ENCODE data around the gene SPARCL1. TPM values are rescaled to one million over a fixed set of nuclear protein-coding genes. Genes with fewer than 3 reads are reported as not detected.
"Not testable (repeated sequence)": the region's sequence is repeated elsewhere in the genome, so short reads cannot be mapped to it uniquely, and the experiment has no call there.

SPARCL1 gene
- total RNA-seq, 1 donor from 2014 or later, result 26.1 TPM

DNA sequence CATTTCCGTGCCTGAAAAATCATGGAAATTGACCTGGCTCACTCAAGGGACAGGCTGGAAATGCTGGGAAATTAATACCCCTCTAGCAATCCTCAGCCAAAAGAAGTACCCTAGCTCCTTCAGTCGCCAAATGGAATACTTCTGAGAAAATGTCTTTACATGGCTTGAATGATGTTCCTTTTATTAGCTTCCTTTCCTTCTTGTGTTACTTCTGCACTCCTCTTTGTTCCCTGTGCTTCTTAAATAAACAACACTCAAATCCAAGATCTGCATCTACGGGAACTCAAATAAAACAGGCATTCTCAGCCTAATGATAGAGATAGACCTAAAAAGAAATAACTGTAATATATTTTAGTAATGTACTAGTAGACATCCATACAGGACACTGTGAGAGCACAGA is 36.1 kb downstream of the SPARCL1 start:
- Mint-ChIP-seq H3K4me1 (ENCODE audit: low read depth) (peaks cover 11% of the 10 kb centered on the region), H3K27me3 (ENCODE audit: low read depth) (no peaks in the 10 kb centered on the region), H3K4me3 (ENCODE audit: unreplicated experiment) (no peak overlapping the region), H3K9me3 (ENCODE audit: low read depth) (no peaks in the 10 kb centered on the region), H3K27ac (ENCODE audit: unreplicated experiment) (no peak overlapping the region), H3K36me3 (ENCODE audit: low read depth) (peaks cover 10% of the 10 kb centered on the region)
- DNase-seq (ENCODE audit: low spot score), result no peak
- no peak for TF ChIP-seq CTCF (IDR thresholded peaks at IDR 0.05)

GRCh38 chr4:87491851-87492250 is 37.3 kb downstream of the SPARCL1 start:
- H3K27me3 Mint-ChIP-seq (ENCODE audit: low read depth); DNase-seq (ENCODE audit: low spot score); H3K4me3 Mint-ChIP-seq (ENCODE audit: unreplicated experiment); H3K27ac Mint-ChIP-seq (ENCODE audit: unreplicated experiment); H3K9me3 Mint-ChIP-seq (ENCODE audit: low read depth): not testable (repeated sequence)
- H3K36me3 Mint-ChIP-seq (ENCODE audit: low read depth), result peaks cover 12% of the 10 kb centered on the region
- H3K4me1 Mint-ChIP-seq (ENCODE audit: low read depth), result peaks cover 11% of the 10 kb centered on the region

DNA sequence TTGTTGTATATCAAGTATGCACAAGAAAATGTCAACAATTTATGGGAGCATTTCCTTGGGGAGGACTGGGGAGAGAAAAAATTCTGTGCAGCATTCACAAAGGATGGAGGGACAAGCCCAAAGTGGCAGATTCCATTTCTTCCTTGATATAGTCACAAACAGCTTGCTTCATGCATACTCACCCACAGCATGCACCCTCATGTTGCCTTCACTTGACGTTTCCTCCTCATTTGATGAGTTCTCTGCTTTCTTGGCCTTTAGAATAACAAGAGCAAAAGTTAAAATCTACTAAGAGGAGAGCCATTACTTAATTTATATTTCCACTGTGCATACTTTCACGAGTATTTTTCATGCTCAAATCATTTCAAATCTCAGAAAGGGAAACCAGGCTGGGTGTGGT is 37.7 kb downstream of the SPARCL1 start:
- TF ChIP-seq CTCF (IDR thresholded peaks at IDR 0.05), result no peak
- Mint-ChIP-seq H3K27ac (ENCODE audit: unreplicated experiment) (no peak overlapping the region), H3K9me3 (ENCODE audit: low read depth) (no peaks in the 10 kb centered on the region), H3K36me3 (ENCODE audit: low read depth) (peaks cover 12% of the 10 kb centered on the region), H3K4me3 (ENCODE audit: unreplicated experiment) (no peak overlapping the region), H3K27me3 (ENCODE audit: low read depth) (no peaks in the 10 kb centered on the region), H3K4me1 (ENCODE audit: low read depth) (peaks cover 11% of the 10 kb centered on the region)
- DNase-seq (ENCODE audit: low spot score), result no peak

DNA sequence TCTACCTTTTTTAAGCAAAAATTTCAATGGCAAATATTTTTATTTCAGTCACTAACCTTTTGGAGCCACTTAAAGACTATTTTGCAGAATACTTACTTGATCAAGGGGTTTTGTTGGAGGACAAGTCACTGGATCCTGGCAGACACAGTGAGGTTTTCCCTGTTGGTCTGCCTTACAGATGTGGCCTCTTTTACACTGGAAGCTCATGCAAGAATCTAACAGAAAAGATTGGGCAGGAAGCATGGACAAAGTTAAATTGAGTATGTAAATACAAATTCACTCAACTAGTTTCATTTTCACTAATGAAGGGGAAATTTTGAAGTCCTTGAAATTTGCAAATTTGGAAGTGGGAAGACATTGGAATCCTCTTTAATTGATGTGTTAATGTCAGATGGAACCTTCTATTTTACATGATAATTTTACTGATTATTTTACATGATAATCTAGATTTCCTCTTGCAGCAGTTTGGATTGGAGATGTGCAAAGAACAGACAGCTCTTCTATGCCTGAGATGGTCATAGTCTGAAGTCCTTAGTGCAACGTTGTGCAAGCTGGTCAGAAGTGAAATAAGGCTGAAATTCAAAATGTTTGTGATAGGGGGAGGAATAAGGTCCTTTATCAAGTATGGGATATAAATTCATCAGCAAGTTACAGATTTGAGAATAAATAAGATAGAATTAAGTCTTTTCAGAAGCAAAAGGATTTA is 38.4 kb downstream of the SPARCL1 start:
- H3K27me3 Mint-ChIP-seq (ENCODE audit: low read depth), result no peaks in the 10 kb centered on the region
- H3K36me3 Mint-ChIP-seq (ENCODE audit: low read depth), result peaks cover 14% of the 10 kb centered on the region
- DNase-seq (ENCODE audit: low spot score), result no peak
- H3K27ac Mint-ChIP-seq (ENCODE audit: unreplicated experiment), result no peak overlapping the region
- no peaks in the 10 kb centered on the region for H3K9me3 Mint-ChIP-seq (ENCODE audit: low read depth)
- TF ChIP-seq CTCF (IDR thresholded peaks at IDR 0.05), result no peak
- H3K4me3 Mint-ChIP-seq (ENCODE audit: unreplicated experiment), result no peak overlapping the region
- peaks cover 11% of the 10 kb centered on the region for H3K4me1 Mint-ChIP-seq (ENCODE audit: low read depth)

DNA sequence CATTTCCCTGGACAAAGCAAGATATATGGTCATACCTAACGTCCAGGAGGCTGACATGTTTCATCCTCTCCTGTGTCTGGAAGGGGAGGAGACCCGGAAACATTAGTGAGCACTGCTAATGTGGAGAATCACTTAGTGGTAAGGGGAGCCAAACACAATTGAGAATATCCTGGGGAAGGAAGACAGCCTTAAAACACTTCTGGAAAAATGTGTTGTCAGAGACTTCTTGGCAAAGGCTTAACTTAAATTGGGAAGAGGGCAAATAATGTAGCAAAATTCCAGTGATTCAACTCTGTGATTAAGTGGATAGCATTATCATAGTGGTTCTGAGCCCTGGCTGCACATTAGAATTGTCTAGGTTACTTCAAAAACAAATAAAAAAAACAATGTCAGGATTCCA is 39.5 kb downstream of the SPARCL1 start:
- H3K27me3 Mint-ChIP-seq (ENCODE audit: low read depth), result no peaks in the 10 kb centered on the region
- no peak for DNase-seq (ENCODE audit: low spot score)
- H3K4me1 Mint-ChIP-seq (ENCODE audit: low read depth), result peaks cover 11% of the 10 kb centered on the region
- no peak for TF ChIP-seq CTCF (IDR thresholded peaks at IDR 0.05)
- H3K9me3 Mint-ChIP-seq (ENCODE audit: low read depth), result no peaks in the 10 kb centered on the region
- peaks cover 17% of the 10 kb centered on the region for H3K36me3 Mint-ChIP-seq (ENCODE audit: low read depth)
- no peak overlapping the region for H3K27ac Mint-ChIP-seq (ENCODE audit: unreplicated experiment)
- H3K4me3 Mint-ChIP-seq (ENCODE audit: unreplicated experiment), result no peak overlapping the region

DNA sequence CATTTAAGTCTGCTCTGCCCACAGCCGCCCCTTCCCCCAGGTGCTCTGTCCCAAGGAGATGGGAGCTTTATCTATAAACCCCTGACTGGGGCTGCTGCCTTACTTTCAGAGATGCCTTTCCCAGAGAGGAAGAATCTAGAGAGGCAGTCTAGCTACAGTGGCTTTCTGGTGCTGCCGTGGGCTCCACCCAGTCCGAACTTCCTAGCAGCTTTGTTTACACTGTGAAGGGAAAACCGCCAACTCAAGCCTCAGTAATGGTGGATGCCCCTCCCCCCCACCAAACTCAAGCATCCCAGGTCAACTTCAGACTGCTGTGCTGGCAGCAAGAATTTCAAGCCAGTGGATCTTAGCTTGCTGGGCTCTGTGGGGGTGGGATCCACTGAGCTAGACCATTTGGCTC is 40.5 kb downstream of the SPARCL1 start:
- H3K4me1 Mint-ChIP-seq (ENCODE audit: low read depth), result peaks cover 11% of the 10 kb centered on the region
- H3K4me3 Mint-ChIP-seq (ENCODE audit: unreplicated experiment), result not testable (repeated sequence)

DNA sequence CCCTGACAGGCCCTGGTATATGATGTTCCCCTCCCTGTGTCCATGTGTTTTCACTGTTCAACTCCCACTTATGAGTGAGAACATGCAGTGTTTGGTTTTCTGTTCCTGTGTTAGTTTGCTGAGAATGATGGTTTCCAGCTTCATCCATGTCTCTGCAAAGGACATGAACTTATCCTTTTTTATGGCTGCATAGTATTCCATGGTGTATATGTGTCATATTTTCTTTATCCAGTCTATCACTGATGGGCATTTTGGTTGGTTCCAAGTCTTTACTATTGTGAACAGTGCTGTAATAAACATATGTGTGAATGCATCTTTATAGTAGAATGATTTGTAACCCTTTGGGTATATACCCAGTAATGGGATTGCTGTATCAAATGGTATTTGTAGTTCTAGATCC is 45.9 kb downstream of the SPARCL1 start:
- H3K9me3 Mint-ChIP-seq (ENCODE audit: low read depth); H3K27me3 Mint-ChIP-seq (ENCODE audit: low read depth); H3K4me1 Mint-ChIP-seq (ENCODE audit: low read depth); H3K27ac Mint-ChIP-seq (ENCODE audit: unreplicated experiment); DNase-seq (ENCODE audit: low spot score); H3K4me3 Mint-ChIP-seq (ENCODE audit: unreplicated experiment): not testable (repeated sequence)
- peaks cover 12% of the 10 kb centered on the region for H3K36me3 Mint-ChIP-seq (ENCODE audit: low read depth)

More for the DNA sequence above, 40.5 kb downstream of the SPARCL1 start:
- not testable (repeated sequence) for H3K27me3 Mint-ChIP-seq (ENCODE audit: low read depth); H3K27ac Mint-ChIP-seq (ENCODE audit: unreplicated experiment); H3K9me3 Mint-ChIP-seq (ENCODE audit: low read depth); DNase-seq (ENCODE audit: low spot score)
- peaks cover 13% of the 10 kb centered on the region for H3K36me3 Mint-ChIP-seq (ENCODE audit: low read depth)

Measured in chondrocyte (in vitro differentiated cells).